Neuron (in vitro differentiated cells): Measurements from ENCODE around the gene ADD1.
"Not testable (repeated sequence)": the region's sequence is repeated elsewhere in the genome, so short reads cannot be mapped to it uniquely, and the experiment has no call there.

ENCODE experiments used
- H2AFZ ChIP-seq: one replicate; pipeline ENCODE4 v1.6.1; 2013; ENCODE audit warnings: low read depth, mild to moderate bottlenecking, inconsistent platforms, low read length, moderate library complexity
- H3K27me3 ChIP-seq: one replicate; pipeline ENCODE4 v1.6.1; 2013; ENCODE audit warnings: low read length; ENCODE audit not compliant: insufficient read depth
- H3K36me3 ChIP-seq: one replicate; pipeline ENCODE4 v1.6.1; 2013; ENCODE audit warnings: low read length; ENCODE audit not compliant: insufficient read depth
- H3K4me1 ChIP-seq: one replicate; pipeline ENCODE4 v1.6.1; 2013; ENCODE audit warnings: low read length; ENCODE audit not compliant: insufficient read depth
- H3K4me3 ChIP-seq: 2 replicates; pipeline ENCODE4 v1.5.1; 2013; ENCODE audit warnings: mild to moderate bottlenecking, low read length, moderate library complexity
- H3K9me3 ChIP-seq: one replicate; pipeline ENCODE4 v1.6.1; 2013; ENCODE audit warnings: low read length

The ADD1 gene

GRCh38 chr4:2914256-2915126 lies 70.8 kb downstream of the ADD1 start:
- Histone ChIP-seq H3K4me3 (no peak overlapping the region), H3K36me3 (peaks cover 52% of the 10 kb centered on the region), H3K9me3 (peaks cover 4% of the 10 kb centered on the region), H3K27me3 (no peaks in the 10 kb centered on the region), H2AFZ (no peak overlapping the region), H3K4me1 (no peaks in the 10 kb centered on the region)

- Histone ChIP-seq H3K36me3 (peaks cover 42% of the 10 kb centered on the region), H3K4me3 (no peak overlapping the region), H3K27me3 (no peaks in the 10 kb centered on the region), H3K9me3 (peaks cover 4% of the 10 kb centered on the region), H3K4me1 (no peaks in the 10 kb centered on the region), H2AFZ (no peak overlapping the region)
These were observed 72.1 kb downstream of the ADD1 start for GRCh38 chr4:2915789-2916188.

GRCh38 chr4:2916696-2917095 lies 73.1 kb downstream of the ADD1 start:
- not testable (repeated sequence) for H3K4me3 ChIP-seq, H3K9me3 ChIP-seq, H2AFZ ChIP-seq, H3K4me1 ChIP-seq, H3K27me3 ChIP-seq
- peaks cover 35% of the 10 kb centered on the region for H3K36me3 ChIP-seq

- not testable (repeated sequence) for H3K27me3 ChIP-seq, H3K9me3 ChIP-seq, H3K4me3 ChIP-seq, H3K4me1 ChIP-seq, H2AFZ ChIP-seq
- H3K36me3 ChIP-seq = peaks cover 38% of the 10 kb centered on the region
These were observed 74.7 kb downstream of the ADD1 start for GRCh38 chr4:2918300-2918699.

GRCh38 chr4:2918714-2919113 lies 75.1 kb downstream of the ADD1 start:
- not testable (repeated sequence) for H3K9me3 ChIP-seq, H3K4me3 ChIP-seq, H2AFZ ChIP-seq, H3K4me1 ChIP-seq, H3K27me3 ChIP-seq
- H3K36me3 ChIP-seq = peaks cover 37% of the 10 kb centered on the region

- H3K9me3 ChIP-seq, H3K4me1 ChIP-seq, H3K4me3 ChIP-seq, H2AFZ ChIP-seq, H3K27me3 ChIP-seq: not testable (repeated sequence)
- H3K36me3 ChIP-seq = peaks cover 46% of the 10 kb centered on the region
These were observed 78.9 kb downstream of the ADD1 start for GRCh38 chr4:2922453-2923101.

- Histone ChIP-seq H3K27me3 (no peaks in the 10 kb centered on the region), H3K9me3 (no peaks in the 10 kb centered on the region), H3K4me1 (peaks cover 2% of the 10 kb centered on the region), H3K36me3 (peaks cover 52% of the 10 kb centered on the region), H3K4me3 (no peak overlapping the region), H2AFZ (no peak overlapping the region)
These were observed 79.5 kb downstream of the ADD1 start for GRCh38 chr4:2923141-2923551.

GRCh38 chr4:2923668-2924173 lies 80.1 kb downstream of the ADD1 start:
- H3K4me3 ChIP-seq = no peak overlapping the region
- H2AFZ ChIP-seq = no peak overlapping the region
- H3K4me1 ChIP-seq = peaks cover 2% of the 10 kb centered on the region
- no peaks in the 10 kb centered on the region for H3K27me3 ChIP-seq
- H3K9me3 ChIP-seq = no peaks in the 10 kb centered on the region
- H3K36me3 ChIP-seq = peaks cover 57% of the 10 kb centered on the region

- no peak overlapping the region for H3K4me3 ChIP-seq
- no peaks in the 10 kb centered on the region for H3K27me3 ChIP-seq
- peaks cover 2% of the 10 kb centered on the region for H3K4me1 ChIP-seq
- no peak overlapping the region for H2AFZ ChIP-seq
- H3K9me3 ChIP-seq = no peaks in the 10 kb centered on the region
- peaks cover 62% of the 10 kb centered on the region for H3K36me3 ChIP-seq
These were observed 80.6 kb downstream of the ADD1 start for GRCh38 chr4:2924286-2924685.

- no peak overlapping the region for H3K4me3 ChIP-seq
- no peaks in the 10 kb centered on the region for H3K9me3 ChIP-seq
- no peak overlapping the region for H2AFZ ChIP-seq
- peaks cover 67% of the 10 kb centered on the region for H3K36me3 ChIP-seq
- H3K4me1 ChIP-seq = peaks cover 2% of the 10 kb centered on the region
- H3K27me3 ChIP-seq = no peaks in the 10 kb centered on the region
These were observed 81.2 kb downstream of the ADD1 start for GRCh38 chr4:2924765-2925301.

- H3K4me3 ChIP-seq = no peak overlapping the region
- peaks cover 71% of the 10 kb centered on the region for H3K36me3 ChIP-seq
- no peaks in the 10 kb centered on the region for H3K27me3 ChIP-seq
- no peak overlapping the region for H2AFZ ChIP-seq
- no peaks in the 10 kb centered on the region for H3K9me3 ChIP-seq
- H3K4me1 ChIP-seq = peaks cover 2% of the 10 kb centered on the region
These were observed 81.9 kb downstream of the ADD1 start for GRCh38 chr4:2925496-2925895.

GRCh38 chr4:2925931-2926860 lies 82.6 kb downstream of the ADD1 start:
- H3K36me3 ChIP-seq = peaks cover 76% of the 10 kb centered on the region
- H2AFZ ChIP-seq = no peak overlapping the region
- peaks cover 2% of the 10 kb centered on the region for H3K4me1 ChIP-seq
- no peaks in the 10 kb centered on the region for H3K9me3 ChIP-seq
- H3K27me3 ChIP-seq = no peaks in the 10 kb centered on the region
- no peak overlapping the region for H3K4me3 ChIP-seq
